Spinal cord (tissue), 10 donors: ENCODE measurements around the gene MMP24OS. TPM values are rescaled to one million over a fixed set of nuclear protein-coding genes. Genes with fewer than 3 reads are reported as not detected.
"Not testable (repeated sequence)": the region's sequence is repeated elsewhere in the genome, so short reads cannot be mapped to it uniquely, and the experiment has no call there.

Experiments
- DNase-seq, 6 donors: peaks; one replicate each; pipeline versions ENCODE4 v3.0.0 to v3.0.0-alpha.2; 2013 to 2015; ENCODE audit warnings: low spot score in 6 of 6, low read depth in 4 of 6
- H3K27ac ChIP-seq: one replicate; pipeline ENCODE4 v1.5.1; 2013; ENCODE audit warnings: low read depth, low read length, control low read depth
- H3K27me3 ChIP-seq: one replicate; pipeline ENCODE4 v1.6.1; 2013; ENCODE audit warnings: low read length; ENCODE audit not compliant: control insufficient read depth, insufficient read depth
- H3K36me3 ChIP-seq: one replicate; pipeline ENCODE4 v1.6.1; 2013; ENCODE audit warnings: low read length; ENCODE audit not compliant: control insufficient read depth, insufficient read depth
- H3K4me1 ChIP-seq: one replicate; pipeline ENCODE4 v1.6.1; 2013; ENCODE audit warnings: low read length; ENCODE audit not compliant: control insufficient read depth, insufficient read depth
- H3K4me3 ChIP-seq: one replicate; pipeline ENCODE4 v1.5.1; 2013; ENCODE audit warnings: low read depth, low read length, control low read depth
- H3K9me3 ChIP-seq: one replicate; pipeline ENCODE4 v1.6.1; 2013; ENCODE audit warnings: low read length; ENCODE audit not compliant: control insufficient read depth, insufficient read depth
- WGBS: methylation state at CpG from one replicate; pipeline ENCODE4 v1.1.5; 2013; ENCODE audit warnings: missing lambda C conversion rate; ENCODE audit not compliant: insufficient coverage; 5-methylcytosine and 5-hydroxymethylcytosine counted together
- polyA plus RNA-seq, 2 donors: library from polyadenylated mRNA; unstranded; fragments of 120-200 nt; gene quantifications; one replicate each; pipeline ENCODE4 v1.2.1, GENCODE V29; 2013; ENCODE audit not compliant: insufficient read length in 2 of 2
- total RNA-seq, 2 donors: library from RNA; depleted of rRNA in 1 of 2; stranded (reverse); fragments of 120-200 nt in 1 of 2; fragments of >200 nt in 1 of 2; gene quantifications; one replicate each; pipeline versions ENCODE4 v1.2.3 to v1.2.4, GENCODE V29; 2013 to 2014
- donor health status: healthy.

MMP24OS gene
- total and polyA plus RNA-seq, 4 donors = 10.1 to 70.6 (median 42.8) TPM

DNA sequence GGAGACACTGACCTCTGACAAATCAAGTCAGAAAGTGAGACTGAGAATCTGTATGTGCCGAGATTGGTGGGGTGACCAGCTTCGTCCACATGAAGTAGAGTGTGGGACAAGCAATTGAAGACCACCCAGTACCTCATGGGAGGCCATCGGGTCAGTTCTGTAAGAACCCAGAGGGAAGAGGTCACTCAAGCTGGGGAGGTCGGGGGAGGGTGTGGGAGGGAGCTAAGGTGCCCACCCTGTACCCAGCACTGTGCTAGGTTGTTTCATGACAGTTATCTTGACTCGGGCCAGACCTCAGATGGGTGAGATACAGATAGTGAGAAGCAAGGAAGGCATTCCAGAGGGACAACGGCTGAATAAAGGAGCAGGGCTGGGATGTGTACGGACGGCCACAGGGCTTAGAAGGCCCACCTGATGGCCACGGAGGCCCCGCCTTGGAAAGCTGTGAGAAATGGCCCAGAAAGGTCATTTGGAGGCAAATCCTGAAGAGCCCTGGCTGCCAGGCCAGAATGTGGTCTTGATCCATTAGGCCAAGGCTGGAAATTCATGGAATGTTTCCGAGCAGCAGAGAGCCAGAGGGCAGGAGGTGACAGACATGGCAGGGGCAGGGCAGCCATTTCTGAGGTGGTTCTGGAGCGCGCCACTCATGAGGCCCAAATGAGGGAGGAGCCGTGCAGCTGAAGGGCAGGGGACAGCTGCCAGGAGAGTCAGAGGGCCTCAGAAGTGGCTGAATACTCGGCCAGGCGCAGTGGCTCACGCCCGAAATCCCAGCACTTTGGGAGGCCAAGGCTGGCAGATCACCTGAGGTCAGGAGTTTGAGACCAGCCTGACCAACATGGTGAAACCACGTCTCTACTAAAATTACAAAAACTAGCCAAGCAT is 7.7 kb downstream of the MMP24OS start:
- peaks cover 12% of the 10 kb centered on the region for H3K4me1 ChIP-seq
- H3K4me3 ChIP-seq = no peak overlapping the region
- H3K9me3 ChIP-seq = no peaks in the 10 kb centered on the region
- no peak for DNase-seq
- H3K27ac ChIP-seq = no peak overlapping the region
- 89% methylated on average over 18 of the region's 19 CpGs for WGBS
- peaks cover 77% of the 10 kb centered on the region for H3K36me3 ChIP-seq
- H3K27me3 ChIP-seq = no peaks in the 10 kb centered on the region

DNA sequence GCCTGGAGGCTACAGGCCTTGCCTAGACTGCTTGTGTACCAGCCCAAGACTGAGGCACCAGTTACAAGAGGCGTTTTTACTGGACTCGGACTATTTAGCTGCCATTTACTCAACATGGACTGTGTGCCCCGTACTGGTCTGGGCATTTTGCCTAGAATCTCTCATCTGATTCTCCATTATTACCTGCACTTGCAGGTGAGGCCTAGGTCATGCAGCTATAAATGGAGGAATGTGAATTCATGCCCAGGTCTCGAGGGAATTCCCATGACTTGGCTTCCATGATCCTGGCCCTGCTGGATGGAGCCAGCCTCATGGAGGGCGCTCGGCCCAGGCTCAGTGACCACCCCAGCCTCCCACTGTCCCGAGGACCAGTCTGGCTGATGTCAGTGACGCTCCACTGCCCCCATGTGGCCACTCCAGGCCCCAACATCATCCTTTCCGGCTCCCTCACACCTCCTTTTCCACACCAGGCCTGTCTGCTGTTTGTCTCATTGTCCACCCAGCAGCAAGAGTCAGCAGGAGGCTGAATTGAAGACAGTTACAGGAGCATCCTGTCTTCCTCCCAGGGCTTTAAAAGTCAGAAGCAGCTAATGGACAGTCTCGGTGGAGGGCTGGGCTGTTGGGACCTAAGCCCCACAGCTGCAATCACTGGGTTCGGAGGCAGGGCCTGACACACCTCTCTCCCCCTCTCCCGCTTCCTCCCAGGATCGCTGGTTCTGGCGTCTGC is 8.7 kb downstream of the MMP24OS start:
- Histone ChIP-seq H3K9me3 (no peaks in the 10 kb centered on the region), H3K4me1 (peaks cover 4% of the 10 kb centered on the region)
- WGBS = 41% methylated on average over 13 of the region's 14 CpGs

DNA sequence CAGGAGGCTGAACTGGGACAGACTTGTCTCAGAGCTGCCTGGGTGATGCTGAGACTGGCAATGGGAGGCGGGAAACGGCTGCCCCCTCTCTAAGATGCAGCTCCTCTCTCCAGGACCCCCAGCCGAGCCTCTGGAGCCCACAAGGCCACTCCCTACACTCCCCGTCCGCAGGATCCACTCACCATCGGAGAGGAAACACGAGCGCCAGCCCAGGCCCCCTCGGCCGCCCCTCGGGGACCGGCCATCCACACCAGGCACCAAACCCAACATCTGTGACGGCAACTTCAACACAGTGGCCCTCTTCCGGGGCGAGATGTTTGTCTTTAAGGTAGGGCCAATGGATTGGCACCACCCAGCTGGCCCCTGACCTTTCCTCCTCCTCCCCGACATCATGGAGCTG is 10.8 kb downstream of the MMP24OS start:
- no peak for DNase-seq

More for the DNA sequence above, 8.7 kb downstream of the MMP24OS start:
- H3K27ac ChIP-seq = no peak overlapping the region
- H3K27me3 ChIP-seq = no peaks in the 10 kb centered on the region
- H3K4me3 ChIP-seq = no peak overlapping the region
- peak in 4 of 6 donors; percentile 29 to 80 (median 53) for DNase-seq
- H3K36me3 ChIP-seq = peaks cover 71% of the 10 kb centered on the region

DNA sequence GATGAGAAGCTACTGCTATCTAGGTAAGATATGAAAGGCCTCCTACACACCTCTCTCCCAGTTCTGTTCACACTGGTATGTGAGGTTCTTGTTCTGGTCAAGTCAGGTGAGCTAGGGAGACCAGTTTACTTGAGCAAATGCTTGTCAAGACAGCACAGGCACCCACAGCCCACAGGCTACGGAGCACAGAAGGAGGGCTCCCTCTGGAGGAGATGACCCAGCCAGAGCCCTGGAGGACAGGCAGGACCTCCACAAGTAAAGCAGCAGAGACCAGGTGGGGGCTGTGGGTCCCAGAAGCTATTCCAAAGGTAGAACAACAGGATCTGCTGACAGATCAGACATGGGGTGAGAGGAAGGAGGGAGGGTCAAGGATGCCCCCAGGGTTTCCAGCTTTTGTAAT is 13.2 kb downstream of the MMP24OS start:
- DNase-seq = no peak
- no peak overlapping the region for H3K27ac ChIP-seq
- 42% methylated on average over 1 of the region's 1 CpG for WGBS
- peaks cover 69% of the 10 kb centered on the region for H3K36me3 ChIP-seq
- H3K9me3 ChIP-seq = no peaks in the 10 kb centered on the region
- no peaks in the 10 kb centered on the region for H3K27me3 ChIP-seq
- no peaks in the 10 kb centered on the region for H3K4me1 ChIP-seq
- H3K4me3 ChIP-seq = no peak overlapping the region

More for the DNA sequence above, 10.8 kb downstream of the MMP24OS start:
- no peaks in the 10 kb centered on the region for H3K4me1 ChIP-seq
- H3K9me3 ChIP-seq = no peaks in the 10 kb centered on the region
- WGBS = 65% methylated on average over 6 of the region's 16 CpGs
- H3K27me3 ChIP-seq = no peaks in the 10 kb centered on the region
- peaks cover 69% of the 10 kb centered on the region for H3K36me3 ChIP-seq
- no peak overlapping the region for H3K27ac ChIP-seq
- H3K4me3 ChIP-seq = no peak overlapping the region

DNA sequence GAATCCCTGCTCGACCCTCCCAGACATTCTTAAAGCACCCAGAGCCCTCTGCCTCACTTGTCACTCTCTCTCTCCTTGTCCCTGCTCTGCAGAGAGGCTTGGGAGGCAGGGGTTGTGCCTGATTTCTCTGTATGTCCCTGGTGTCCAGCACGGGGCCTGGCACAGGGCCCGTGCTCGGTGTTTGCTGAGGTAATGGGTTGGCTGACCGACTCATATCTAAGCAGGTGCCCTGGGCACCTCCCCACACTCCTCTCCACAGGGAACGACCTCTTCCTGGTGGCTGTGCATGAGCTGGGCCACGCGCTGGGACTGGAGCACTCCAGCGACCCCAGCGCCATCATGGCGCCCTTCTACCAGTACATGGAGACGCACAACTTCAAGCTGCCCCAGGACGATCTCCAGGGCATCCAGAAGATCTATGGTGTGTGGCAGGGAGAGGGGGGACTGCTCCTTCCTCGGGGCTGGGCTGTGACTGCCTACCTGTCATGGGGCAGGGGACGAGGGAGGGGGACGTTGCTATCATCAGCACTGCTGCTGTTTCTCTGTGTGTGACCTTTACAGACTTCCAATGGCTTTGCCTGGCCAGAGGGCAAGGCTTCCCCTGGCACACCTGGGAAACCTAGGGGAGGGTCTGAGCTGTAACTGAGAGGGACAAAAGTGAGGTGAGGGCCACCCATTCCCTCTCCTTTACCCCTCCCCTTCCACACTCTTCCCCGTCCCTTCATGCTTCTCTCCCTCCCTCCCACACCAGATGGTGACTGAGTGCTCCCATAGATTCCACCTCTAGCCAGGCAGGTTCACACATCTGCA is 14.2 kb downstream of the MMP24OS start:
- Histone ChIP-seq H3K27ac (no peak overlapping the region), H3K4me3 (no peak overlapping the region), H3K36me3 (peaks cover 62% of the 10 kb centered on the region), H3K27me3 (no peaks in the 10 kb centered on the region), H3K9me3 (no peaks in the 10 kb centered on the region), H3K4me1 (no peaks in the 10 kb centered on the region)
- DNase-seq = no peak
- 79% methylated on average over 13 of the region's 17 CpGs for WGBS

DNA sequence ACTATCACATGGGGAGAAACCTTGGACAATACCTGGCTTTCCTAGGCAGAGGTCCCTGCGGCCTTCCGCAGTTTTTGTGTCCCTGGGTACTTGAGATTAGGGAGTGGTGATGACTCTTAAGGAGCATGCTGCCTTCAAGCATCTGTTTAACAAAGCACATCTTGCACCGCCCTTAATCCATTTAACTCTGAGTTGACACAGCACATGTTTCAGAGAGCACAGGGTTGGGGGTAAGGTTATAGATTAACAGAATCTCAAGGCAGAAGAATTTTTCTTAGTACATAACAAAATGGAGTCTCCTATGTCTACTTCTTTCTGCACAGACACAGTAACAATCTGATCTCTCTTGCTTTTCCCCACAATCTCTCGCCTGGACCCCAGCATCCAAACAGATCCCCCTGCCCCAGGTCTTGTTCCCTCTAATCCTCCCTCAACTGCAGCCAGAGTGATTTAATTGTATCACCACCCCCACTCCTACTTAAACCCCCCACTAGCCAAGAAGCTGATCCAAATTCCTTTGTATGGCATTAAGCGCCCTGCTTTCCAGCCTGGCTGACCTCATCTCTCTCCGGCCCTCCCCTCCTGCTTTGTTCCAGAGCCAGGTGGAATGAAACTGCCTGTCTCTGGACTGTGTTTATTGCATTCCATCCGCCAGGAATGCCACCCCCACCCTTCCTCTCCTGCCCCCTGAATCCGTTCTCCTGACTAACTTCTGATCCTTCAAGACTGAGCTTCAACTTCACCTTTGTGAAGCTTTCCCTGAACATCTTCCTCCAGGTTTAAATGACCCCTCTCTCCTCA is 15.0 kb downstream of the MMP24OS start:
- not testable (repeated sequence) for DNase-seq, H3K4me3 ChIP-seq, H3K9me3 ChIP-seq, H3K4me1 ChIP-seq, H3K27me3 ChIP-seq, H3K27ac ChIP-seq
- peaks cover 54% of the 10 kb centered on the region for H3K36me3 ChIP-seq
- 35% methylated on average over 5 of the region's 8 CpGs for WGBS

DNA sequence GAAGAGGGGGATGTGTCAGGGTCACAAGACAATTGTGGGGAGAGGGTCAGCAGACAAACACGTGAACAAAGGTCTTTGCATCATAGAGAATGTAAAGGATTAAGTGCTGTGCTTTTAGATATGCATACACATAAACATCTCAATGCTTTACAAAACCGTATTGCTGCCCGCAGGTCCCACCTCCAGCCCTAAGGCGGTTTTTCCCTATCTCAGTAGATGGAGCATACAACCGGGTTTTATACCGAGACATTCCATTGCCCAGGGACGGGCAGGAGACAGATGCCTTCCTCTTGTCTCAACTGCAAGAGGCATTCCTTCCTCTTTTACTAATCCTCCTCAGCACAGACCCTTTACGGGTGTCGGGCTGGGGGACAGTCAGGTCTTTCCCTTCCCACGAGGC is 15.6 kb downstream of the MMP24OS start:
- H3K36me3 ChIP-seq = peaks cover 47% of the 10 kb centered on the region
- not testable (repeated sequence) for DNase-seq, H3K4me3 ChIP-seq, H3K27ac ChIP-seq, H3K4me1 ChIP-seq, H3K27me3 ChIP-seq, H3K9me3 ChIP-seq
- no CpG with 5 or more reads among the region's 10 CpGs for WGBS

DNA sequence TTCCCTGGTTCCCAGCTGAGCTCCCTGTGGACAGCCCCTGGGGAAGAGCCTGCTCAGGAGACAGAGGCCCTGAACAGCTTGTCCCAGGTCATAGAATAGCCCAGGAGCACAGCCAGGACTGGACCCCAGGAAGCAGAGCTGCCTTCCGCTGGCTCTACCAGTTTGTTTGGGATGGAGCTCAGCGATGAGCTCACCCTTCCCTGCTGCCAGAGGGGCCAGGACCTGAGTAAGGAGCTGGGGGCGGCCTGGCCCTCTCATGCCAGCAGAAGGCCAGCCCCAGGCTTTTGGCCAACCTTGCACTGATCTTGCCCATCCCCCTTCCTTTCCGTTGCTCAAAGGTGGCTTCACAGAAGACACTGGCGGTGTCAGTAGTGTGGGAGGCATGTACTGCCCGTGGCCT is 17.5 kb downstream of the MMP24OS start:
- Histone ChIP-seq H3K27me3 (no peaks in the 10 kb centered on the region), H3K4me3 (no peak overlapping the region), H3K9me3 (no peaks in the 10 kb centered on the region), H3K36me3 (peaks cover 38% of the 10 kb centered on the region), H3K4me1 (no peaks in the 10 kb centered on the region), H3K27ac (no peak overlapping the region)
- WGBS = 89% methylated on average over 3 of the region's 6 CpGs
- no peak for DNase-seq
